ENCODE data around the gene C6orf52.
"Not testable (repeated sequence)": the region's sequence is repeated elsewhere in the genome, so short reads cannot be mapped to it uniquely, and the experiment has no call there.

Gene C6orf52

GRCh38 chr6:10678456-10678855 lies 16.0 kb downstream of the C6orf52 start:
- H3K9me3 ChIP-seq (ENCODE audit: severe bottlenecking): no peaks in the 10 kb centered on the region
- no peak for DNase-seq (ENCODE audit: low spot score)
- H3K27me3 ChIP-seq (ENCODE audit: insufficient read depth, poor library complexity, severe bottlenecking): no peaks in the 10 kb centered on the region
- H3K36me3 ChIP-seq (ENCODE audit: low read depth): no peaks in the 10 kb centered on the region
- no peak overlapping the region for H3K27ac ChIP-seq (ENCODE audit: poor library complexity, severe bottlenecking)
- TF ChIP-seq CTCF (IDR thresholded peaks at IDR 0.05; ENCODE audit: poor library complexity, severe bottlenecking): no peak
- no peak for ATAC-seq (ENCODE audit: low read depth)
- no peak overlapping the region for H3K4me3 ChIP-seq (ENCODE audit: severe bottlenecking)
- H3K4me1 ChIP-seq (ENCODE audit: insufficient read depth, poor library complexity, severe bottlenecking): no peaks in the 10 kb centered on the region

- DNase-seq (ENCODE audit: low spot score): no peak
- Histone ChIP-seq H3K36me3 (ENCODE audit: low read depth) (no peaks in the 10 kb centered on the region), H3K27me3 (ENCODE audit: insufficient read depth, poor library complexity, severe bottlenecking) (no peaks in the 10 kb centered on the region), H3K4me1 (ENCODE audit: insufficient read depth, poor library complexity, severe bottlenecking) (no peaks in the 10 kb centered on the region), H3K4me3 (ENCODE audit: severe bottlenecking) (no peak overlapping the region), H3K9me3 (ENCODE audit: severe bottlenecking) (no peaks in the 10 kb centered on the region), H3K27ac (ENCODE audit: poor library complexity, severe bottlenecking) (no peak overlapping the region)
- TF ChIP-seq CTCF (IDR thresholded peaks at IDR 0.05; ENCODE audit: poor library complexity, severe bottlenecking): no peak
- ATAC-seq (ENCODE audit: low read depth): no peak
Observed at GRCh38 chr6:10676403-10676802, 18.0 kb downstream of the C6orf52 start.

GRCh38 chr6:10668126-10668917 lies 26.1 kb downstream of the C6orf52 start:
- no peak for TF ChIP-seq CTCF (IDR thresholded peaks at IDR 0.05; ENCODE audit: poor library complexity, severe bottlenecking)
- H3K4me3 ChIP-seq (ENCODE audit: severe bottlenecking): no peak overlapping the region
- no peak for DNase-seq (ENCODE audit: low spot score)
- no peaks in the 10 kb centered on the region for H3K4me1 ChIP-seq (ENCODE audit: insufficient read depth, poor library complexity, severe bottlenecking)
- H3K27ac ChIP-seq (ENCODE audit: poor library complexity, severe bottlenecking): no peak overlapping the region
- H3K36me3 ChIP-seq (ENCODE audit: low read depth): no peaks in the 10 kb centered on the region
- H3K27me3 ChIP-seq (ENCODE audit: insufficient read depth, poor library complexity, severe bottlenecking): peaks cover 5% of the 10 kb centered on the region
- no peak for ATAC-seq (ENCODE audit: low read depth)
- H3K9me3 ChIP-seq (ENCODE audit: severe bottlenecking): no peaks in the 10 kb centered on the region

- not testable (repeated sequence) for ATAC-seq (ENCODE audit: low read depth); H3K27me3 ChIP-seq (ENCODE audit: insufficient read depth, poor library complexity, severe bottlenecking); DNase-seq (ENCODE audit: low spot score); H3K36me3 ChIP-seq (ENCODE audit: low read depth); H3K4me3 ChIP-seq (ENCODE audit: severe bottlenecking); H3K4me1 ChIP-seq (ENCODE audit: insufficient read depth, poor library complexity, severe bottlenecking); H3K27ac ChIP-seq (ENCODE audit: poor library complexity, severe bottlenecking); H3K9me3 ChIP-seq (ENCODE audit: severe bottlenecking)
Observed at GRCh38 chr6:10665595-10665994, 28.8 kb downstream of the C6orf52 start.

- Histone ChIP-seq H3K9me3 (ENCODE audit: severe bottlenecking) (no peaks in the 10 kb centered on the region), H3K4me3 (ENCODE audit: severe bottlenecking) (no peak overlapping the region), H3K27ac (ENCODE audit: poor library complexity, severe bottlenecking) (no peak overlapping the region), H3K36me3 (ENCODE audit: low read depth) (no peaks in the 10 kb centered on the region), H3K27me3 (ENCODE audit: insufficient read depth, poor library complexity, severe bottlenecking) (peaks cover 5% of the 10 kb centered on the region), H3K4me1 (ENCODE audit: insufficient read depth, poor library complexity, severe bottlenecking) (no peaks in the 10 kb centered on the region)
- no peak for TF ChIP-seq CTCF (IDR thresholded peaks at IDR 0.05; ENCODE audit: poor library complexity, severe bottlenecking)
- DNase-seq (ENCODE audit: low spot score) (no peak), ATAC-seq (ENCODE audit: low read depth) (no peak)
Observed at GRCh38 chr6:10662742-10663141, 31.7 kb downstream of the C6orf52 start.

Data from RWPE2 (cell line).